GM19240 (cell line): Measurements from ENCODE around the gene MKNK1.

ENCODE experiments used
- DNase-seq: peaks from one replicate; pipeline ENCODE4 v3.0.0; 2011; ENCODE audit warnings: low spot score; ENCODE audit not compliant: insufficient read length

MKNK1 gene

GRCh38 chr1:46596846-46597245 lies 7.2 kb downstream of the MKNK1 start:
- no peak for DNase-seq

DNA sequence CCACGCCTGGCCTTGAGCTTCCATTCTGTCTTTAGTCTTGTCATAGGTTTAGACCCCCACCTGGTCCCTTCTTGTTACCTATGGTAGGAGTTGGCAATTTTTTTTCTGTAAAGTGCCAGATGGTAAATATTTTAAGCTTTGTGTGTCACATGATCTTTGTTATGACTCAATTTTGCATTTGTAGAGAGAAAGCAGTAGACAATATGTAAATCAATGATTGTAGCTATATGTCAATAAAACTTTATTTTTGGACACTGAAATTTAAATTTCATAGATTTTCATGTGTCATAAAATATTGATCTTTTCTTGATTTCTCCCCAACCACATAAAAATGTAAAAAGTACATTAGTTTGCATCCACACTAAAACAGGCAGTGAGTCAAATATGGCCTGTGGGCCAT lies 8.0 kb downstream of the MKNK1 start:
- DNase-seq, result no peak

GRCh38 chr1:46595127-46595526 lies 8.9 kb downstream of the MKNK1 start:
- no peak for DNase-seq

DNA sequence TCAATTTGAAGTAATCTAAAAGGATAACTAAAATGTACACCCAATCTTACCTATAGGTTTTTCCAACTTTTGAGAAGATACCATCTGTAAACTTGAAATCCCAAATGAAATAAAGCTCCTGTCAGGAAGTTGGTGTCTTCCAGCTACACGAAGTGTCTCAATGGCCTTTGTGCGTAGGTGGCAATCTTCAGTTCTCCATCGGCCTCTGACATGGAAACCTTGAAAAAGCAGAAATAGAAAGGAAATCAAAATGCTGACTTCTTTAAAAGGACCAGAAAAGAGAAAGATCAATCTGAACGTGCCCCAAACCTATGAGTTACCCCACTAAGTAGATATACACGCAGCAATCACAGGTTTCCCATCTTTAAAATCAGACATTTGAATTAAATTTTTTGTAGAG lies 10.0 kb downstream of the MKNK1 start:
- no peak for DNase-seq

DNA sequence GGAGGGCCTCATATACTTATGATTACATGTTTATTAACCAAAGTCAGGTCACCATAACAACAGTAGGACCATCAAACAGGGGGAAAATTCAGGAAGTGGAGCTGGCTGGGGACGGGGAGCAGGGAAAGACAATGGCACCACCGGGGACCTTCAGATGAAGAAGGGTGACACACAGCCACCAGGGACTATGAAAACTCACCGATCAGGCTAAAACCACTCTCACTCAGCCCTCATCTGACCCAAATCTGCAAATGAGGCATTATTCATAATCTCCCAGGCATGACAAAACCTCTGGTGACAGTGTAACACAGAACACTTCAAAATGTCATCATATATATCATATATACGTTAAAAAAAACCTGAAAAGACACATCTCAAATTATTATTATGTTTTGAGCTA lies 11.2 kb downstream of the MKNK1 start:
- DNase-seq, result no peak

GRCh38 chr1:46589529-46589928 lies 14.5 kb downstream of the MKNK1 start:
- DNase-seq, result no peak

DNA sequence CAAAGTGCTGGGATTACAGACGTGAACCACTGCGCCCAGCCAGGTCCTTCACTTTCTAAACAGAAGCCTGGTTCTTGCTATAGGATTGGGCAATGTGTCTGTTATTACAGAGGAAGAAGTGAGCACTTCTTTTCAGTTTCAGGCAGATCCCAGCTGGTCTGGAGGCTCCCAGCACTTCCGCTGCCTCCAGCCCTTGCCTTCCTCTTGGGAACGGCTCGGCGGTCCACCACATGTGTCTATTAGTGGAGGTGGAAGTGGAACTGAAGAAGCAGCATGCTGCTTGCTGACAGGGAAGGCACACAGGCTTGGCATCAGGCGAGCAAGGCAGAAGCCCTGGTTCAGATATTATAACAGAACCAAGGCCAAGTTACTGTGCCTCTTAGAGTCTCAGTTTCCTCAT lies 17.0 kb downstream of the MKNK1 start:
- DNase-seq, result no peak

GRCh38 chr1:46585312-46585938 lies 18.6 kb downstream of the MKNK1 start:
- no peak for DNase-seq

GRCh38 chr1:46583494-46583893 lies 20.6 kb downstream of the MKNK1 start:
- no peak for DNase-seq

DNA sequence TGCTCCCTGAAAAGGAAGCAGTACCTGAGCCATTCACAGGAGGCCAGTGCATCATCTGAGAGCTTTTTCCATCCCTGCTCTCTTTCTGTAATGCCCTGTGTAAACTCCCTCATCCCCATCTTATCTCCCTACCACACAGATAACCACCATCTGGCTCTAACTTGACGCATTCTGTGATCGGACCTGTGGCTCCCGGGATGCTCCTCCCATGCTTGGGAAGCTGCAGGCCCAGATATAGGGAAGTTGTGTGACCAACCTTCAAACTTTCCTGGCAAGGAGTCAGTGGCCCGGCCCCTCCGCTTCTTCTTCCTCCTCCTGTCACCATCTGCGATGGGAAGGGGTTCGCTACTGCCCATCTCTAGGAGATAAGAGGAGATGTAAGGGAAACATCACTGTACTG lies 21.1 kb downstream of the MKNK1 start:
- DNase-seq, result no peak

- no peak for DNase-seq
Observed at GRCh38 chr1:46581681-46582455, 22.2 kb downstream of the MKNK1 start.

GRCh38 chr1:46580140-46580903 lies 23.7 kb downstream of the MKNK1 start:
- DNase-seq, result no peak

GRCh38 chr1:46577671-46578070 lies 26.4 kb downstream of the MKNK1 start:
- no peak for DNase-seq

DNA sequence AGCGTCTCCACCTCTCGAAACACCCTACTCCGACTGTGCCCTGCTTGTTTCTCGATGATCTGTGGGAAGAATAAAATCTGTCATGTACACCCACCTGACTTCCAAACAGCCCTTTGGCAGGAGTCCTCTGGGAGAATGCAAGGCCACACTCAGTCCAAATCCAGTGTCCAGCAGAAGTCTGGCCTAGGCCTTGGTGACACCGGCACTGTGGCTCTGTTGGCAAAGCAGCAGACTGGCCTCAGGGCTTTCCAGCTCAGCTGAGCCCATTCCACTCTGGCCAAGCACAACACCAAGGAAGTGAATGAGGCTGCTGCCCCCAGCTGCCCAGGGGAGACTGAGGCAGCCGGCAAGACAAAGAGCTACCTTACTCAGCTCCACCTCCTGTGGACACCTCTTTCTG lies 27.5 kb downstream of the MKNK1 start:
- DNase-seq, result no peak

DNA sequence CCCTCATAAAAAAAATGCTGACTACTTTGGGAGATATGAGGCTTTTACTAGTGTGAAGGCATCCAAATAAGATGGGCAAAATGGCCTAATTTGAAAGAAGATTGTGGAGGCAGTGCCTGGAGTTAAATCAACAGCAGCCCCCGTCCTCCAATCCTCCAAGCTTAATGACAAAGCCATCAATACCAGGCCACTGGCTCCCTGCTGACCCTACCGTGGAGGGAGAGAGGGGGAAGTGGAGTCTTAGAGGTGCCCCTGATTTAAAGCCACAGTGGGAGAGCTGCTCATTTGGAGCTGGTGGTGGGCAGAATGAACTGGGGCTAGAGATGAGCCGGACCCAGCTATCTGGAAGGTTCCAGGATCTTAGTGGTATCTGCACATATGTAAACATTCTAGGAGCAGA lies 28.3 kb downstream of the MKNK1 start:
- no peak for DNase-seq

DNA sequence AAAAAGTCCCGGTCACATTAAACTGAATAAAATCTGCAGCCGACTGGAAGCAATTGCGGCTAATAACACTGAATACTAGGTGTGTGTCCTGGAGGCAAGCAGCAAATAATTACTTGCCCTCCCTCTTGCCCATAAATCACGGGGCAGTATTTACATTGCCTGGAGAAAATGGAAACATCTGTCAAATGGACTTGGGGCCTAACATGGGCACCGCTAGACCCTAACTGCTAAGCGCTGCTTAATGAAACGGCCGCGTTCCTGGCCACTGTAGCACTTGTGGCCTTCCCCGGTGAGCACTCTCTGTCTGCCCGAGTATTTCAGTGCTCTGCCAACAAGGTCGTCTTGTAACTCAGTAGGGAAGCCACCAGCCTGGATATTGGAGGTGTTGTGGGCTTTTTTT lies 28.8 kb downstream of the MKNK1 start:
- no peak for DNase-seq

DNA sequence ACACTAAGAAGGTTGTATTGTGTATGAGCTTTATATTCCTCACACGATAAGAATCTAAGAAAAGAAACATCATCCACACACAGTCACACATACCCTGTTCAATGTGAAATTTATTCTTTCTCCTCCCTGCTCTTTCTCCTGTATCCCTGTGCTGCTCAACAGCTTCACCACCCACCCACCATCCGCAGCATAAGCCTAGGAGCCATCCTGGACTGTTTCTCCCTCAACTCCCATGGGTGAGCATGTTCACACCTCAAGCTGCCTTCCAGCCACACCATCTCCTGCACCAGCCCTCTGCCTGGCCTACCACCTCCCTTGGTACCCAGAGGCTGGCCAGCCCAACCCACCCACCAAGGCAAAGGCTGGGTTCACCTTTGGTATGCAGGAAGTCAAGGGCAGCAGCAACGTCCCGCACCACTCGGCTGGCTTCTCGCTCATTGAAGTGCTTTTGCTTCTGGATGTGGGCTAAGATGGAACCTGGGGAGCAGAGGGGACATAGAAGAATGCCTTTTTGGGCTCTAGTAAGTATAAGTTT lies 32.3 kb downstream of the MKNK1 start:
- no peak for DNase-seq

- no peak for DNase-seq
Observed at GRCh38 chr1:46569884-46570725, 34.0 kb downstream of the MKNK1 start.

DNA sequence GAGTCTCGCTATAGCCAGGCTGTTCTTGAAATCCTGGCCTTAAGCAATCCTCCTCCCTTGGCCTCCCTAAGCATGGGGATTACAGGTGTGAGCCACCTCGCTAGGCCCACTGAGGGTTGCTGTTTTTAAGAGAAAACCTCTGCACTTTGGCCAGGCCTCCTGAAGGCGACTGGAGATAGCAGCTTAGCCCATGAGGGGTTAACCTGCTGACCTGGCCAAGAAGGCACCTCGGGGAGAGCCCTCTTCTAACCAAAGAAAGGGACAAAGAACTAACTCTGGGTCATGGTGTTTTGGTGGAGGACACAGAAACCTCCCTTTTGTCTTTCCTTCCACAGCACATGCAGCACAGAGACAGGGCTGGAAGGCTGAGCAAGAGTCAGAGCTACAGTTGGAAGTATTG lies 35.0 kb downstream of the MKNK1 start:
- no peak for DNase-seq

GRCh38 chr1:46568461-46568891 lies 35.6 kb downstream of the MKNK1 start:
- no peak for DNase-seq

GRCh38 chr1:46563341-46563740 lies 40.7 kb downstream of the MKNK1 start:
- no peak for DNase-seq
